BJ (cell line): Measurements from ENCODE around the gene FUOM. TPM values are rescaled to one million over a fixed set of nuclear protein-coding genes. Genes with fewer than 3 reads are reported as not detected.

Experiments
- CTCF ChIA-PET: fragments of 350-600 bp; formaldehyde crosslinking; extraction: SDS; loops from one replicate; lab custom pipeline; 2021; ENCODE audit warnings: antibody characterized with exemption, inconsistent platforms; lab: Yijun Ruan, JAX
- POLR2A ChIA-PET: fragments of 300-600 bp; sonication (Branson Sonifier 250); formaldehyde crosslinking; extraction: SDS; loops from one replicate; lab custom pipeline; 2021; ENCODE audit warnings: antibody characterized with exemption; lab: Charles Lee
- DNase-seq: peaks from one replicate; pipeline ENCODE4 v3.0.0-alpha.2; 2011; ENCODE audit warnings: low read depth
- H3K27me3 ChIP-seq: 2 replicates; pipeline ENCODE4 v1.6.0; 2011; ENCODE audit warnings: low read length; ENCODE audit not compliant: control insufficient read depth, insufficient read depth
- H3K36me3 ChIP-seq: 2 replicates; pipeline ENCODE4 v1.5.1; 2011; ENCODE audit warnings: low read length; ENCODE audit not compliant: control insufficient read depth, insufficient read depth
- H3K4me3 ChIP-seq: 2 replicates; pipeline ENCODE4 v1.5.1; 2011; ENCODE audit warnings: low read depth, mild to moderate bottlenecking, control low read depth, low read length
- CTCF ChIP-seq: IDR thresholded peaks from 2 replicates; pipeline ENCODE4 v1.5.1; 2011; ENCODE audit warnings: low read depth, mild to moderate bottlenecking, control low read depth, inconsistent platforms, low read length, moderate library complexity; ENCODE audit not compliant: insufficient read depth
- polyA plus RNA-seq: library from polyadenylated mRNA; depleted of rRNA; stranded (reverse); fragments of >200 nt; gene quantifications from 2 replicates; pipeline ENCODE4 v1.2.3, GENCODE V29; 2011

Gene FUOM
- polyA plus RNA-seq, 1 experiment: 49.8 TPM

- no peak overlapping the region for H3K4me3 ChIP-seq
- ChIA-PET POLR2A (no interaction called here), CTCF (interaction anchor here (1.0 to 1.2 kb wide), 4 partner anchors 18 to 41 kb away, joined by 3 to 7 read pairs (median 3); no protein-coding TSS in a partner anchor)
- no peaks in the 10 kb centered on the region; the same call in 1 of the 2 replicates for H3K36me3 ChIP-seq
- DNase-seq: no peak
- H3K27me3 ChIP-seq: peaks cover 1% of the 10 kb centered on the region; the same call in 1 of the 2 replicates
- TF ChIP-seq CTCF: no peak
These were observed 9.9 kb downstream of the FUOM start for GRCh38 chr10:133347710-133348517.

- Histone ChIP-seq H3K36me3 (no peaks in the 10 kb centered on the region), H3K4me3 (no peak overlapping the region), H3K27me3 (peaks cover 3% of the 10 kb centered on the region; the same call in 1 of the 2 replicates)
- TF ChIP-seq CTCF: no peak
- CTCF ChIA-PET: interaction anchor here (1.2 kb wide), 1 partner anchor 39 kb away, joined by 3 read pairs; no protein-coding TSS in a partner anchor
- DNase-seq: no peak
- POLR2A ChIA-PET: no interaction called here
These were observed 11.4 kb downstream of the FUOM start for GRCh38 chr10:133346413-133346812.

DNA sequence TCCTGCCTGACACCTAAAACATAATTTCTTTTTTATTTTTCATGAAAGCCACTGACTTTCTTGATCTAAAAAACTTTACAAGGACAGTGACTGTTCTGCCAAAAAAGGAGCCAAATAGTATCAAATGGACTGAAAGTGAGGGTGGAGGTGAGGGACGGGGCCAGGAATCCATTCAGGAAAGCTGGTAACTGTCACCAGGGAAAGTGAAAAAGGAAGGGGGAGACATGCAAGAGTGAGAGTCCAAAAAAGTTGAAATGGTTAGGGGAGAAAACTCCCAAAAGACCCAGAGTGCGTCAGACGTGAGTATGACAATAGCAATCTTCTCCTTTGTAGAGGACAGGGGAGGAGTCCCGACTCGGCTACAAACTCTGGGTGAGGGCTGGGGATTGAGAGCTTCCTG lies 13.6 kb downstream of the FUOM start:
- Histone ChIP-seq H3K36me3 (no peaks in the 10 kb centered on the region), H3K27me3 (peaks cover 3% of the 10 kb centered on the region; the same call in 1 of the 2 replicates), H3K4me3 (no peak overlapping the region)
- no peak for TF ChIP-seq CTCF
- no peak for DNase-seq
- ChIA-PET CTCF (interaction anchor here (1.2 kb wide), 1 partner anchor 15 kb away, joined by 7 read pairs; no protein-coding TSS in a partner anchor), POLR2A (no interaction called here)

- CTCF ChIA-PET: interaction anchor here (0.9 kb wide), 2 partner anchors 14 to 16 kb away, joined by 3 read pairs; no protein-coding TSS in a partner anchor
- no peak for DNase-seq
These were observed 14.3 kb downstream of the FUOM start for GRCh38 chr10:133343558-133343957.

More at GRCh38 chr10:133343558-133343957, 14.3 kb downstream of the FUOM start:
- Histone ChIP-seq H3K4me3 (no peak overlapping the region), H3K27me3 (peaks cover 3% of the 10 kb centered on the region; the same call in 1 of the 2 replicates), H3K36me3 (no peaks in the 10 kb centered on the region)
- no peak for TF ChIP-seq CTCF
- POLR2A ChIA-PET: no interaction called here
